HG02981 (cell line): ENCODE measurements around the gene LYPD3.

ENCODE experiments used
- ATAC-seq: cut with Tn5 transposase; IDR thresholded peaks from one replicate; pipeline ENCODE4 v1.9.1; 2021; ENCODE audit warnings: mild to moderate bottlenecking, moderate library complexity; ENCODE audit not compliant: unreplicated experiment

Gene LYPD3

DNA sequence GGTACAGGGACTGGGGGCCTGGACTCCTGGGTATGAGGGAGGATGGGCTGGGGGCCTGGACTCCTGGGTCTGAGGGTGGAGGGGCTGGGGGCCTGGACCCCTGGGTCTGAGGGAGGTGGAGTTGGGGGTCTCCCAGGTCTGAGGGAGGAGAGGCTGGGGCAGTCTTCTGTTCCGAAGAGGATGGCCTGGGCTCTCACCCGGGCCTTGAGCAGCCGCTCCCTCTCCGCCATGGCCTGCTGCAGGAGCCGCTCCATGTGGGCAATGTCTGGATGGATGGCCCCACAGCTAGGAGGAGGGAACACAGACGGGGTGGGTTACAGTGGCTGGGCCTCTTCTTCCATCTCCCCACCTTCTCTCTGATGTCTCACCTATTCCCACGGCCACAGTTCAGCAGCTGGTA lies 21.0 kb upstream of the LYPD3 start:
- ATAC-seq, result no peak

DNA sequence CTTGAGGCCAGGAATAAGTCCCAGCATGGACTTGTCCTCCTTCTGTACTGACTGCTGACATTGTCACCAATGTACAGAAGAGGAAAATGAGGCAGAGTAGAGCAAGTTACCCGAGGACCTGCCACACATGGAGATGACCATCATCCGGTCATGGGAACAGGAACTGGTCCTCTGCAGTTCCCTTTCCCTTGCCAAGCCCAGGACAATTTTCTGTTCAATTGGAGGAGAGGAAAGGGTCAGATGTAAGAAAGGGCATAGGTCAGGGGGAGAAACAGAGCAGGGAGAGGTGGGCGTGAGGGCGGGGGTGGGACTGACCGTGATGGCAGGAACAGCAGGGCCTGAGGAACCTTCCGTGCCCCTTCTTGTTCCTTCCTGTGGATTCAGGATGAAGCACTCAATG lies 20.5 kb upstream of the LYPD3 start:
- ATAC-seq, result no peak

DNA sequence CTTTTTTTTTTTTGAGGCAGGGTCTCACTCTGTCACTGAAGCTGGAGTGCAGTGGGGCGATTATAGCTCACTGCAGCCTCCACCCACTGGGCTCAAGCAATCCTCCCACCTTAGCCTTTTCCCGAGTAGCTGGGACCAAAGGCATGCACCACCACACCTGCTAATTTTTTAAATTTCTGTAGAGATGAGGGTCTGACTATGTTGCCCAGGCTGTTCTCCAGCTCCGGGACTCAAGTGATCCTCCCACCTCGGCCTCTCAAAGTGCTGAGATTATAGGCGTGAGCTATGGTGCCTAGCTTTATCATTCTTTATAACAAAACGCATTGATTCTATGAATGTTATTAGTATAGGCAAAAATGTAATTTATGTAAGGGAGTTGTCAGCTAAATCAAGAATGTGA lies 17.9 kb upstream of the LYPD3 start:
- no peak for ATAC-seq

DNA sequence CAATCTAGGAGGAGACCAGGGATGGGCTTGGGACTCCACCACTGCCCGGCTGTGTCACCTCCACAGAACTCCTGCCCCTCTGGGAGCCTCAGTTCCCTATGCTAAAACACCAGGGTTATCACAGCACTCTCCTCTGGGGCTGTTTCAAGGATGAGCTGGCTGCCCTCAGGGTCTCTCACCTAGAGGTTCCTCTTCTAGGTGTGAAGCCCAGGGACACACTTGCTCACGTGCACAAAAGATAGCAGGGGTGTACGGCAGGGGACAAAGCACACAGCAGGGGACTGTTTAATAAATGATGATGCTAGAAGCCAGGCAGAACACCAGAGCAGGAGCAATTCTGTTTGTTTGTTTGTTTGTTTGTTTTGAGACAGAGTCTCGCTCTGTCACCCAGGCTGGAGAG lies 16.8 kb upstream of the LYPD3 start:
- no peak for ATAC-seq

DNA sequence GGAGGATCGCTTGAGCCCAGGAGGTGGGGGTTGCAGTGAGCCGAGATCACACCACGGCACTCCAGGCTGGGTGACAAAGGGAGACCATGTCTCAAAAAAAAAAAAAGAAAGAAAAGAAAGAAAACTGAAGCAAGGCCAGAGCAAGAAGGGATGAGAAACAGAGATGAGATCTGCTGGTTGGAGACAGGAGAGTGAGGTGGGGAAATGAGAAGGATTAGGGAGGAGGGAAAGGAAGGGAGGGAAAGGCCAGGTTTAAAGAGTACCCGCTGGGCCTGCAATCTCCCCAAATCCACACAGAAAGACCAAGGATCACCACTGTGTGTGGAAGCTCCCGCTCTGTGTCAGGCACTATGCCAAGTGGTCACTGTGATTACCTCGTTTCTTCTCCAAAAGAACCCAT lies 16.3 kb upstream of the LYPD3 start:
- no peak for ATAC-seq

DNA sequence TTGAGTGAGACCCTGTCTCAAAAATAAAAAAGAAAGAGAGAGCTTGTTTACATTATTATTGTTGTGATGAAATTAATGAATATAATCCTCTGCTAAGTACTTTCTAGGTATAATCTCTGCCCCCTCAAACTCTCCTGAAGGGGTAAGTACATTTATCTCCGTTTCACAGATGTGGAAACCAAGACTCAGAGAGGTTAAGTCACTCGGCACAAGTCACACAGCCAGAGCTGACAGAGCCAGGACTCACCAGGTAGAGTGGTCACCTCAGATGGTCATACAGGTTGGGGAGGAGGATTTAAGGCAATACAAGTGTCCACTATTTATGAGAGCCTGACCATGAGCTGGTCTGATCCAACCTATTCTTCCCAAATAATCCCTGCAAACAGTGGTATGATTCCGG lies 15.2 kb upstream of the LYPD3 start:
- ATAC-seq, result no peak

DNA sequence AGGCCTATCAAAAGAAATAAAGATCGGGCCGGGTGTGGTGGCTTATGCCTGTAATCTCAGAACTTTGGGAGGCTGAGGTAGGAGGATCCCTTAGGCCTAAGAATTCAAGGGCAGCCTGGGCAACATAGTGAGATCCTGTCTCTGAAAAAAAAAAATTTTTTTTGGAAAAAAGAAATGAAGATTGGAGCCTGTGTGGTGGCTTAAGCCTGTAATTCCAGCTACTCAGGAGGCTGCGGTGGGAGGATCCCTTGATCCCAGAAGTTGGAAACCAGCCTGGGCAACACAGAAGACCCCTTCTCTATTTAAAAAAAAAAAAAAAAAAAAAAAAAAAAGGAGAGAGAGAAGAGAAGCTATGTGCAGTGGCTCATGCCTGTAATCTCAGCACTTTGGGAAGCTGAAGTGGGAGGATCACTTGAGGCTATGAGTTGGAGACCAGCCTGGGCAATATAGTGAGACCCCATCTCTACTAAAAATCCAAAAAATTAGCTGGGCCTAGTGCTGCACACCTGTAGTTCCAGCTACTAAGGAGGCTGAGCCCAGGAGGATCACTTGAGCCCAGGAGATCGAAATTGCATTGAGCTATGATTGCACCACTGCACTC lies 14.7 kb upstream of the LYPD3 start:
- ATAC-seq, result no peak

DNA sequence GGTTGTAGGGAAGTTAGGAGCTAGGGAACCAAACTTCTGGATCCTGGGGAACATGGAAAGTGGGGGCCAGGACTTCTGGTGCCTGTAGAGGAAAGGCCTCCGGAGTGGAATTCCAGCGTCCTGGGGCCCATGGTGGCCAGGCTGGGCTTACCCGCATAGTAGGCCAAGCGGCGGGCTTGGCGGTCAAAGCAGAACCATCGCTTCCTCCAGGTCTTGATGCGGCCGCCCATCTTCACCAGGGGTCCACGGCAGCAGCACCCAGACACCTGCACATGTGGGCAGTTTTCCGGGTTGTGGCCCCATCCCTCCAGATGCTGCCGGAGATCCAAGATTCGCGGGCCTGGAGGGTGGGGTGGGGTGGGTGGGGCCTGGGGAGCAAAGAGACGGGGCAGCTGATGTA lies 13.8 kb upstream of the LYPD3 start:
- no peak for ATAC-seq

DNA sequence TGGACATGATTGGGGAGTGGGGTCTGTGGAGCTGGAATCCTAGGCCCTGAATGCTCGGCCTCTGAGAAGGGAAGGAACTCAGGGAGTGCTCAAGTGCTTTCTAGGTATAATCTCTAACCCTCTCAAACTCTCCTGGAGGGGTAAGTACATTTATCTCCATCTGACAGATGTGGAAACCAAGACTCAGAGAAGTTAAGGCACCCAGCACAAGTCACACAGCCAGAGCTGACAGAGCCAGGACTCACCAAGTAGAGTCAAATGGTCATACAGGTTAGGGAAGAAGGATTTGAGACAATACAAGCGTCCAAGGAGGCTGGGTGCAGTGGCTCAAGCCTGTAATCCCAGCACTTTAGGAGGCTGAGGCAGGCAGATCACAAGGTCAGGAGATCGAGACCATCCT lies 12.9 kb upstream of the LYPD3 start:
- no peak for ATAC-seq

DNA sequence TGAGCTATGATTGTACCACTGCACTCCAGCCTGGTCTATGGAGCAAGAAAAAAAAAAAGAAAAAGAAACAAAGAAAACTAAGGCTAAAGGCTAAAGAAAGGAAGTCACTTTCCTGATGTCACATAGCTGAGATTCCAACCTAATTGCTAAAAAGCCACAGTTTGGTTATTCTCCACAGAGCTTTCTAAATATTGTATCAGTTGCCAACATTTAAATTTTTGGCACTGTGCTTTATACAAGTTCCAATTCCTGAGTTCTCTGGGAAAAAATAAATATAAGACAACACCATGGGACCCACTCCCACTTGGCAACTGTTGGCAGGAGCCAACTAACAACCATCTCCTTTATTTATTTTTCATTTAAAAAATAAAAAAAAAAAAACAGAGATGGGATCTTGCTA lies 11.2 kb upstream of the LYPD3 start:
- no peak for ATAC-seq

DNA sequence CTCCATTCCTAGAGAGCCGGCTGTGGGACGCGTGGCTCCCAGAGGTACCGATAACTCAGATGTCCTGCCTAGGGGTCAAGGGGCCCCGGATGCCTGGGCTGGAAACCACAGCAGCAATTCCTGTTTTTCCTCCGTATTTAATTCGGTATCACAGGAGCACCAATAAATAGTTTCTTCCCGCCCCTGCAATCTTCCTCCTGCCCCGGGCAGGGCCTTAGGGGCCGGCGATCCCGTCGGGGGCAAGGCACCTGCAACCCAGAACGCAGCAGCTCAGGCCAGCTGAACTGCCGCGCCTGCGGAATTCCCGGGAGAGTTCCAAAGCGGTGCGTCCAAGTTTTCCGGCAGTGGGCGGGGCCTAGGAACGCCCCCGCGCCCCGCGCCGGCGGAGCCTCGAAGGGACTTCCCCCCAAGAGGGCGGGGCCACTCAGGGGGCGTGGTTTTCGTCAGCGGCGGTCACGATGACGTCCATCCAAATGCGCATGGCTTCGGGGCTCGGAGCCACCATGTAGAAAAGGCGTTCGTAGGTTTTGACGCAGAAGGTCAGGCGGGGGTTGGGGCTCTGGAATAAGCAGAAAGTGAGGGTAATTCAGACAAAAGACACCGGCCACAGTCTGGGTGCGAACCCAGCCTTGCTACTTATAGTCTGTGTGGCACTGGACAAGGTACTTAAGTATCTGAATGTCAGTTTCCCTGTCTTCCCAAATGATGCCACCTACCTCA lies 9.7 kb upstream of the LYPD3 start:
- peak; percentile 80 for ATAC-seq

DNA sequence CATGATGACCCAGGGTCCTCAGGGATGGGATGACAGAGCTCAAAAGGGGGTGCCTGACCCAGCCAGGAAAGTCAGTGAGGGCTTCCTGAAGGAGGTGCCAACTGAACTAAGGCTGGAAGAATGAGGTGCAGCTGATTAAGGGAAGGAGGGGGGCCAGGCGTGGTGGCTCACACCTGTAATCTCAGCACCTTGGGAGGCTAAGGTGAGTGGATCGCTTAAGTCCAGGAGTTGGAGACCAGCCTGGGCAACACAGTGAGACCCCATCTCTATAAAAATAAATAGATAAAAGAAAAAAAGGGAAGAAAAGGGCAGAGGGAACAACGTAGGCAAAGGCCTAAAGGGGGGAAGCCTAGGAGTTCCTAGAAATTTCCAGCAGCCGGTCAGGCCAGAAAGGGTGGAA lies 9.1 kb upstream of the LYPD3 start:
- no peak for ATAC-seq

DNA sequence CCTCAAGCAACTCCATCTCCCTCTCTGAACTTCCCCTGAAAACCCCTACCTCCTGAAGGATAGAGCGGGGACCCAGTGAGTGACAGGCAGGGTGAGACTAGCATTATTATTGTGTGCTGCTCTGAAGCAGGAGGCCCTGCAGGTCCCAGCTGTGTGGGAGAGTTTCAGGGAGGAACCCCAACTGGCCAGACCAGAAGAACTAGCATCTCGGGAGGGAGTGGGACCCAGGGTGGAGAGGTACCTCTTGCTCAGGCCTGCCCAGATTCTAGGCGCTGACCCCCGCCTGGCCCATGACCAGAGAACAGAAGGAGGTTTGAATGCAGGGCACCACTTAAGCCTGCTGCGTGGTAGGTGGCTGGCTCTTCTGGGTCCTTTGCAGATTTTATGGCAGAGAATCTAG lies 5.7 kb upstream of the LYPD3 start:
- no peak for ATAC-seq

DNA sequence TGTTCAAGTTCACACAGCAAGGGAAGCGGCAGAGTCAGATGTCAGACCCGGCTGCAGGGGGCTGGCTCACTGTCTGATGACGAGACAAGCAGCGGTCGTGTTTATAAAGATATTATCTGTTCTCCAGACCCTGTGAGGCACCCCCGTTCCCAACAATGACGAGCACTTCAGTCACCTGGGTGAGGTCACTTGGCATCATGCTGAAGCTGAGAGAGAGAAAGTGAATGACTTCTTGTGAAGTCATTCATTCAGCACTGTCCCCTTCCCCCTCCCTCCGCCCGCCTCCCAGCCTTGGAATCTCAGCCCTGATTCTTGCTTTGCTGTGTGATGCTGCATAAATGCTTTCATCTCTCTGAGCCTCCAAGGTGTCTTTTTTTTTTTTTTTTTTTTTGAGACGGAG lies 4.9 kb upstream of the LYPD3 start:
- no peak for ATAC-seq

DNA sequence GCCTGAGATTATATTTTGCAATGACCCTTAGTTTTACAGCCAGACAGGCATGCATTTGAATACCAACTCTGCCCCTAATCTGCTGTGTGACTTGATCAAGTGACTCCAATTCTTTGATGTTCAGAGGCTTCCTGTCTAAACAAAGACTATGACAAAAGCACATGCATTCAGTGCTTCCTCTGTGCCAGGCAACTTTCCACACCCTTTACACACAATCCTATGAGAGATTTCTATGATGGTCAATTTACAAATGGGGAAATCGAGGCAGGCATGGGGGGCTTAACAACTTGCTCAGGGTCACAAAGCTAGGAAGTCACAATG lies 3.7 kb upstream of the LYPD3 start:
- no peak for ATAC-seq

DNA sequence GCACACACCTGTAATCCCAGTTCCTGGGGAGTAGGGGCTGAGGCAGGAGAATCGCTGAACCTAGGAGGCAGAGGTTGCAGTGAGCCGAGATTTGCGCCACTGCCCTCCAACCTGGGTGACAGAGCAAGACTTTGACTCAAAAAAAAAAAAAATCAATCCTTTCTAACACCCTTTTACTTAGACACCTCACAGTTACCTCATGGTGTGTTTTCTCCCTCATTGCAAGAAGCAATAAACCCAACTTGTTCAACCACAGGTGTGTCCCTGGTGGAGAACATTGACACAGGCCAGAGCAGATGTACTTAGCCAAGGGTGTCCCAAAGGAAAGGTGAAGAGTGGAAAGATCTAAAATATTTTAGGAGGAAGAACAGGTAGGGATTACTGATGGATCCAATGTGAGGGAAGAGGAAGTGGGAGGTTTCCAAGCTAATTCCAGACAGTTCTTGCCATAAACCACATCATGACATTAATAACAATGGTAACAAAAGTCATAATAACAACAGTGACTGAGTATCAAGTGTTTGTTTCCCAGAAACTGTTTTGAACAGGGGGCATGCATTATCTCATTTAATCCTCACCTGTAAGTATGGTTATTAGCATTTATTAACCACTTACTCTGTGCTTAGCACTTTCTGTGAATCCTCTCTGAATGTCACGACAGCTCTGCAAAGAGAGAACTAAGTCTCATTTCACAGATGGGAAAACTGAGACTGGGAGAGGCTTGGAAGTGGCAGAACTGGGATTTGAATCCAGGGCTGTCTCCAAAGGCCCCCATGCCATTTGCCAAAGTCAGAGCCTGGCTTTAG lies 3.1 kb upstream of the LYPD3 start:
- no peak for ATAC-seq

DNA sequence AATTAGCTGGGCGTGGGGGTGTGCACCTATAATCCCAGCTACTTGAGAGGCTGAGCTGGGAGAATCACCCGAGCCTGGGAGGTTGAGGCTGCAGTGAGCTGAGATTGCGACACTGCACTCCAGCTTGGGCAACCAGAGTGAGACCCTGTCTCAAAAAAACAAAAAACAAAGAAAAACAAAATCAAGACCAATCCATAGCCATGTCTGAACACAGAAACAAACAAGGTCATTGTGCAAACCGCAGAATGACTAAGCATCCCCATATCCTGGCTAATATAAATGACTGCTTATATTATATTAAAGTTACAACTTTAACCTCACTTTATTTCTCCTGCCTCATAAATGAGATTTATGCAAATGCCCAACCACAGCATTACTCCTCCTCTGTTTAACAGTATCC lies 2.3 kb upstream of the LYPD3 start:
- ATAC-seq, result no peak

DNA sequence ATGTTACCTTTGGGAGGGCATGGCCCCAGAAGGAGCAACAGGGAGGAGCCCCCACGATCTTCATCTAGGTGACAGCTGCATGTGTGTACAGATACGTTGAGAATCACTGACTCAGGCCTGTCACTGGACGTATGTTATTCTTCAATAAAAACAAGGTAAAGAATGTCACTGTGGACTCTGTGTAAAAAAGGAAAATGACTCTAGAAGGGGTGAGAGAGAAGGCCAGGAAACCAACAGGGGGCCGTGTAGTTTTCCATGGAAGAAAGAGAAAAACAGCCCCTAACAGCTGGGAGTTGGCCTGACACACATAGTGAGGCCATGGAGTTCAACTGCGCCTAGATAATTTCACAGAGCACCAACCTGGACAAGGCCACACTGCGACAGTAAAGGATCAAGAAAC lies 1.9 kb upstream of the LYPD3 start:
- no peak for ATAC-seq

DNA sequence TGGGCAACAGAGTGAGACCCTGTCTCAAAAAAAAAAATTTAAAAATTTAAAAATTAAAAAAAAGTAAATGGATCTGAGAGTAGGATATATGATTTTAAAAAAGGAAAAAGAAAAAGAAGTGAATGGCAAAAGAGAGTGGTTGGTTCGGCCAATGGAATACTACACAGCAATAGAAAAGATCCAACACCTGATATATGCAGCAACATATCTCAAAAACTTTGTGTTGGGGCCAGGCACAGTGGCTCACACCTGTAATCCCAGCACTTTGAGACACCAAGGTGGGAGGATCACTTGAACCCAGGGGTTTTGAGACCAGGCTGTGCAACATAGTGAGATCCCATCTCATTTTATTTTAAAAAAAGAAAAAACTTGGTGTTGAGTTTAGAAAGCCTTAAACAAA lies 1.4 kb upstream of the LYPD3 start:
- ATAC-seq, result no peak

DNA sequence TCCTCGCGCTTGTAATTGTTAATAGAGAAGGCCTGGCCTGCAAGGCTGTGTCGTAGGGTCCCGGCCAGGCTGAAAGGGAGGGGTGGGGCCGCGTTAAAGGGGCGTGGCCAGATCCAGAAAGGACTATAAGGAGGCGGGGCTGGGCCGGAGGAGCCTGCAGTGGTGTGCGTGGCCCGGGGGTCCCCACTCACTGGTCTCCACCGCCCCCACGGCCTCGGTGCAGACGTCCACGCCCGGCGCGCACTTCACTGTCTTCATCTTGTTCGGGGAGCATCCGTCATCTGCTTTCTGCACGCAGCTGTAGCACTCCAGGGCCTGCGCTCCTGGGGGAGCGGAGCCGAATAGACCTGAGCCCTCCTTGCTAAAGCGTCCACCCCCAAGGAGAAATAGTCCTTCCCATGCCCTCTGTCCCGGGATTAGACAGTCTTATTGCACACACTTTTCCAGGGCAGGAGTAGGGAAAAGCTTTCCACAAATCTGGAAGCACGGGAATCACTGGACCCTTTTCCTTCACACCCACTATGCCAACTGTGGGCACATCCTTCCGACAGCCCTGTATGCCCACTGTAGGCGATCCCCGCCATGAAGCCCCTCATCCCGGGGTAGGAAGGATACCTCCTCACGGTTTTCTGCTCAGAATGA lies 1.2 kb downstream of the LYPD3 start:
- ATAC-seq, result peak; percentile 33

DNA sequence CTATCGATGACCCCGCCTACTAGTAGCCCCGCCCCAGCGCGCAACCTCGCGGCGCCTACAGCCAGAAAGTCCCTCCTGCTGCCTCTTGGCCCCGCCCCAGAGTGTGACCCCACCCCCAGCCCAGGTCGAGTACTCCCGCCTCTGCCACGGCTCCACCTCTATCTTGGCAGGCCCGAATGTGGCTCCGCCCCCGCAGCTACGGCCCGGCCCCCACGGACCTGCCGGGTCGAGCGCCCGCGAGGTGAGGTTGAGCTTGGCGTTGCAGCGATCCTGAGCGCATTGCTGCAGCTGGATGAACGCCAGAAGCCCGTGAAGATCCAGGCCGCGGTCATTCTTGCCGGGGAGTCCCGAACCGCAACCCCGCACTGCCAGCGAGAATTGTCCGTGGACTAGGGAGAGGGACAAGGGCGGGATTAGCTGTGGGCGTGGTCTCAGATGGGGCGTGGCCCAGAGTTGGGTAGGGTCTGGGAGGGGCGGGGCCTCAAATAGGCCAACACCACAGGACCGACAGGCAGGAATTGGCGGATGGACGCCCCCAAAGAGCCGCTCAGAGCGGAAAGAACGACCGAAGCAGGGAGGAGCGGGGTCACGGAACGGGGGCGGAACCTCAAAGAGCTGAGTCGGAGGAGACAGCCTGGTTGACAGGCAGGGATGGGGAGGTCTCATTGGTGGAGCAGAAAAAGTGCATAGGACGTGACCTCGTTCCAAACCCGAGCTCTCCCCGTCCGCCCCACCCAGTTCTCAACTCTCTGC lies 1.9 kb downstream of the LYPD3 start:
- ATAC-seq, result peak; percentile 87
